T-helper 2 cell (primary cell): ENCODE data around the gene SCAMP1.

Experiments
- DNase-seq, 5 experiments: peaks; one replicate each; pipeline versions ENCODE4 v3.0.0 to v3.0.0-alpha.2; 2012 to 2022

Gene SCAMP1

GRCh38 chr5:78515670-78516069 lies 155.3 kb downstream of the SCAMP1 start:
- no peak for DNase-seq

DNA sequence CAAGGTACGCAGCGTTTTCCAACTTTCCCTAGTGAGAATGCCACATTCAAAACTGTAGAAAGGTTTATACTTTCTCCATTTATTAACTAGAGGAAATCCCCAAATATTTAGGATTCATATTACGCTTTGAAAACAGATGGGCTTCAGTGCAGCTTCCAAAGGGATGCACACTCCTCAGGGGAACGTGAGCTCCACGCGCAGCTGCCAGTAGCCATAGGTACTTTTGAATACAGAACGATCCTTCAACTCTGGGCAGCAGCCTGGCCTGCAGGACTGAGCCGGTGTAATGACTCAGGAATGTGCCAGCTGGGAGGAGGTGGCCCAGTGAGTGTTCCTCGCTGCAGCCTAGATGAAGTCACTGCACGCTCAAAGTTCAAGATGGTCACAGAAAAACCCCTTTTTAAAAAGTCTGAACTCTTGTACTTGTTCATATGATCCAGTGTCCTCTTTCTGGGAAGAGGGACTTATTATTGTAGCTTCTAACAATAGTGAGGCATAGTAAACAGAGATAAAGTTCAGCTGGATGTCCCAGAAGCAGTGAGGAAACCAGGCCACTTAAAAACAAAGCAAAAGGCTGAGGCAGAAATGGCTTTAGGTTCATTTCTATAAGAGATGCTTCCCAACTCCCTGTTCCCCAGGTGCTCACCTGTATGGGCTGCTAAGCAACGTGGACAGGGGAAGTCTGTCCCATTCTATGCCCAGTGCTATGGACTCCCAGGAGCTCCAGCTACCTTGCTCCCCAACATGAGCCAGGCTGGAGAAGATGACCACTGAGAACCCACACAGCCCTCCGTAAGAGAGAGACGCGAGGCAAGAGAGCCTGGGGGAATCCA lies 158.2 kb downstream of the SCAMP1 start:
- no peak for DNase-seq

DNA sequence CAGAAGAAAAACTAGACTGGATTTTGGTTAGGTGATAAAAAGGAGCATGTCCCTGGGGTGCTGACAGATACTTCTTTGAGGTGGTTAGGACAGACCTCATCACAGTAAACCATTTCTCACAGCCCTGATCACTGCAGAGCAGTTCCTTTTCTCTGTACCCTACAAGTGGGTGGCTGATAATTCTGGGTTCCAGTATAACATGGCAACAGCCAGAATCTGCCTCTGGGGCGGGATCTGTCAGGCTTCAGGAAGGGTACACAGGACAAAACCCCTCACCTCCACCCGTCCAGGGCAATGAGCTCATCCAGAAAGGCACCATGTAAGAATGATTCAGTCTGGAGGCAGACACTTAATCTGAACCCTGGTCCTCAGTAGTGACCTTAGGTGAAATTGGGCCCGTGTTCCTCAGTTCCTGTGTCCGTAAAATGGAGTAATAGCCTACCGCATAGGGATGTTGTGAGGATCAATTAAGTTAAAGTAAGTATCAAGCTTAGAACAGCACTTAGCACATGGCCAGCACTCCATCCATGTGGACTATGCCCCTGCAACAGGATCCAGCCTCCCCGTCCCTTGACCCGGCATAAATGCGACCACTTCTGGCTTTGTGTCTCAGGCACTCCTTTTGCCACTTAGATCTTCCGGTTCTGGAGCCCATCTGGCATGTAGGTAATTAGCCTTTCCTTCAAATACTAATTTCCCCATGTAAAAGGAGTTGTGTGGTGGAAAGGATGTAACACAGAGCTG lies 159.0 kb downstream of the SCAMP1 start:
- DNase-seq: no peak

- DNase-seq: no peak
These were observed 161.0 kb downstream of the SCAMP1 start for GRCh38 chr5:78521455-78521854.

- DNase-seq: no peak
These were observed 162.3 kb downstream of the SCAMP1 start for GRCh38 chr5:78522476-78523260.

- no peak for DNase-seq
These were observed 163.1 kb downstream of the SCAMP1 start for GRCh38 chr5:78523314-78524193.

DNA sequence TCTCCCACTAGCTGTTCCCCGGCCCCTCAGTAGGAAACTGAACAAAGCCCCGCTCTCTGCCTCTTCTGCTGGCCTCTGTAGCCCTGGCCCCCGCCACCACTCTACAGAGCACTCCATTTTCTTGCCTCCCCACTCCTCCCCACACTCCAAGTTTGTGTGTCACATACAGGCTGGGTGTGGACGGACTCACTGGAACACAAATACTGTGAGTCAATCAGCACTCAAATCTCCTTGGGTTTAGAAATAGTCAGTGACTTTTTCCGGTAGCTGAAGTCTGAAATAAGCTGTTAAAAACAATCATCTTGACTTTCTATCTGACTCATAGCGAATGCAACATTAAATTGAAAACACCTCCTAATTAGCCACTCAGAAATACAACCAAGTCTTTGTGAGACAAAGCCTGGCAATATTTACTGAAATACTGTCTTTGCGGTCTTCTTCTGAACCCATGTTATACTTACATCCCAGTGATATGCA lies 165.7 kb downstream of the SCAMP1 start:
- peak in 1 of 5 experiments; percentile 78 for DNase-seq

GRCh38 chr5:78527054-78527859 lies 166.8 kb downstream of the SCAMP1 start:
- DNase-seq: no peak

GRCh38 chr5:78527925-78528324 lies 167.5 kb downstream of the SCAMP1 start:
- DNase-seq: no peak
